H1 (cell line): ENCODE measurements around the gene MSH4. TPM values are rescaled to one million over a fixed set of nuclear protein-coding genes. Genes with fewer than 3 reads are reported as not detected.

ENCODE experiments used
- CTCF ChIA-PET: fragments of 300-600 bp; sonication (Branson Sonifier 250); formaldehyde crosslinking; loops from one replicate; lab custom pipeline; 2021; ENCODE audit not compliant: partially characterized antibody; lab: Charles Lee
- POLR2A ChIA-PET: fragments of 300-600 bp; sonication (Branson Sonifier 250); formaldehyde crosslinking; loops from one replicate; lab custom pipeline; 2021; ENCODE audit warnings: inconsistent platforms; ENCODE audit not compliant: partially characterized antibody; lab: Charles Lee
- DNase-seq, 2 experiments: peaks; one replicate each; pipeline versions ENCODE4 v3.0.0 to v3.0.0-alpha.2; 2010 to 2022; ENCODE audit warnings: low spot score in 2 of 2, low read depth in 1 of 2, mixed read lengths in 1 of 2
- FAIRE-seq: peaks from 2 replicates; lab custom pipeline; 2011; peaks lifted over from hg19 to GRCh38; lab: Jason Lieb, UNC
- H2AFZ ChIP-seq: 2 replicates; pipeline ENCODE4 v1.8.1; 2012; ENCODE audit warnings: low read length, inconsistent platforms
- H2AK5ac ChIP-seq: 2 replicates; pipeline ENCODE4 v1.6.1; 2013; ENCODE audit warnings: low read depth, low read length
- H2BK120ac ChIP-seq: replicated peaks from 2 replicates; pipeline ENCODE3; 2013; ENCODE audit warnings: low read depth, low read length, inconsistent platforms
- H2BK12ac ChIP-seq: 2 replicates; pipeline ENCODE4 v1.6.1; 2013; ENCODE audit warnings: low read depth, low read length
- H2BK15ac ChIP-seq: 2 replicates; pipeline ENCODE4 v1.6.1; 2013; ENCODE audit warnings: low read length
- H2BK20ac ChIP-seq: 2 replicates; pipeline ENCODE4 v1.6.1; 2013; ENCODE audit warnings: low read length
- H2BK5ac ChIP-seq: 2 replicates; pipeline ENCODE4 v1.6.1; 2013; ENCODE audit warnings: low read depth, low read length
- H3K14ac ChIP-seq: 2 replicates; pipeline ENCODE4 v1.6.1; 2013; ENCODE audit warnings: inconsistent platforms; ENCODE audit not compliant: insufficient read length
- H3K18ac ChIP-seq: 2 replicates; pipeline ENCODE4 v1.6.1; 2013; ENCODE audit warnings: low read length; ENCODE audit errors: extremely low read depth
- H3K23ac ChIP-seq: 2 replicates; pipeline ENCODE4 v1.6.1; 2013; ENCODE audit warnings: inconsistent platforms; ENCODE audit not compliant: insufficient read length
- H3K23me2 ChIP-seq: 2 replicates; pipeline ENCODE4 v1.6.1; 2013; ENCODE audit warnings: low read depth, low read length
- H3K27ac ChIP-seq: 2 replicates; pipeline ENCODE4 v1.6.1; 2011; ENCODE audit warnings: low read depth, low read length, inconsistent platforms
- H3K27me3 ChIP-seq, 4 experiments: replicated peaks in 1 of 4; 1 replicate in 1 of 4; 2 replicates in 3 of 4; pipeline versions ENCODE4 v1.6.1 to v1.8.1; 2011 to 2013; ENCODE audit warnings: low read length in 3 of 4, mild to moderate bottlenecking in 3 of 4, inconsistent platforms in 2 of 4, mixed read lengths in 2 of 4, moderate library complexity in 1 of 4; ENCODE audit not compliant: control insufficient read depth in 3 of 4, insufficient read depth in 3 of 4; ENCODE audit errors: extremely low read depth in 1 of 4
- H3K36me3 ChIP-seq, 4 experiments: 2 replicates each; pipeline versions ENCODE4 v1.6.1 to v1.8.1; 2011 to 2013; ENCODE audit warnings: mild to moderate bottlenecking in 4 of 4, low read length in 3 of 4, moderate library complexity in 2 of 4, control low read depth in 1 of 4, inconsistent platforms in 1 of 4; ENCODE audit not compliant: insufficient read depth in 4 of 4, control insufficient read depth in 2 of 4
- H3K4ac ChIP-seq: replicated peaks from 2 replicates; pipeline ENCODE3; 2013; ENCODE audit warnings: low read length, low read depth, mixed read lengths, inconsistent platforms; ENCODE audit not compliant: insufficient read length
- H3K4me1 ChIP-seq, 4 experiments: replicated peaks in 1 of 4; 1 replicate in 1 of 4; 2 replicates in 3 of 4; pipeline versions ENCODE4 v1.6.1 to v1.8.1; 2011 to 2013; ENCODE audit warnings: low read length in 3 of 4, inconsistent platforms in 2 of 4, mixed read lengths in 1 of 4; ENCODE audit not compliant: insufficient read depth in 4 of 4, control insufficient read depth in 3 of 4
- H3K4me2 ChIP-seq, 2 experiments: 2 replicates each; pipeline versions ENCODE4 v1.6.1 to v1.8.1; 2011 to 2013; ENCODE audit warnings: low read depth in 2 of 2, low read length in 2 of 2, control low read depth in 1 of 2, inconsistent platforms in 1 of 2, mild to moderate bottlenecking in 1 of 2; ENCODE audit not compliant: insufficient read depth in 1 of 2
- H3K4me3 ChIP-seq, 4 experiments: fragments of 200-600, 300-600 bp in 1 of 4; sonication (generic), shearing (Covaris generic), sonication (Bioruptor Twin) in 1 of 4; 2 replicates each; pipeline versions ENCODE4 v1.5.1 to v1.8.1; 2011 to 2016; ENCODE audit warnings: low read length in 4 of 4, low read depth in 3 of 4, control low read depth in 2 of 4, inconsistent platforms in 2 of 4, mild to moderate bottlenecking in 2 of 4, mixed read lengths in 1 of 4, moderate library complexity in 1 of 4; ENCODE audit not compliant: insufficient read depth in 2 of 4; ENCODE audit errors: extremely low read depth in 1 of 4
- H3K56ac ChIP-seq: replicated peaks from 2 replicates; pipeline ENCODE3; 2013; ENCODE audit warnings: low read depth, mild to moderate bottlenecking, mixed read lengths, low read length, inconsistent platforms; ENCODE audit not compliant: insufficient read length
- H3K79me1 ChIP-seq: 2 replicates; pipeline ENCODE4 v1.6.1; 2013; ENCODE audit warnings: low read depth, low read length, control low read depth
- H3K79me2 ChIP-seq, 2 experiments: 2 replicates each; pipeline versions ENCODE4 v1.6.1 to v1.8.1; 2012 to 2013; ENCODE audit warnings: low read length in 2 of 2, mild to moderate bottlenecking in 2 of 2, inconsistent platforms in 1 of 2; ENCODE audit not compliant: insufficient read depth in 2 of 2, control insufficient read depth in 1 of 2
- H3K9ac ChIP-seq, 4 experiments: replicated peaks in 1 of 4; 1 replicate in 1 of 4; 2 replicates in 3 of 4; pipeline versions ENCODE4 v1.6.1 to v1.8.1; 2011 to 2013; ENCODE audit warnings: low read depth in 3 of 4, low read length in 3 of 4, control low read depth in 2 of 4, mild to moderate bottlenecking in 2 of 4, moderate library complexity in 2 of 4, inconsistent platforms in 1 of 4; ENCODE audit errors: extremely low read depth in 1 of 4
- H3K9me3 ChIP-seq, 2 experiments: 2 replicates each; pipeline versions ENCODE4 v1.6.1 to v1.8.1; 2012 to 2013; ENCODE audit warnings: mild to moderate bottlenecking in 2 of 2, moderate library complexity in 2 of 2, control low read depth in 1 of 2, inconsistent platforms in 1 of 2, low read depth in 1 of 2, low read length in 1 of 2, mixed read lengths in 1 of 2; ENCODE audit not compliant: insufficient read depth in 2 of 2
- H4K20me1 ChIP-seq, 2 experiments: replicated peaks in 1 of 2; 2 replicates each; pipeline versions ENCODE3 to v1.8.1; 2011 to 2013; ENCODE audit warnings: inconsistent platforms in 2 of 2, low read length in 2 of 2, mild to moderate bottlenecking in 1 of 2; ENCODE audit not compliant: insufficient read depth in 2 of 2, control insufficient read depth in 1 of 2
- H4K5ac ChIP-seq: 2 replicates; pipeline ENCODE4 v1.6.1; 2013; ENCODE audit warnings: low read length, low read depth, mixed read lengths, inconsistent platforms; ENCODE audit not compliant: insufficient read length
- H4K8ac ChIP-seq: 2 replicates; pipeline ENCODE4 v1.8.0; 2013; ENCODE audit warnings: mild to moderate bottlenecking, moderate library complexity, low read length, inconsistent platforms; ENCODE audit not compliant: insufficient read depth; ENCODE audit errors: extremely low read depth
- H4K91ac ChIP-seq: replicated peaks from 2 replicates; pipeline ENCODE3; 2013; ENCODE audit warnings: low read length, mixed read lengths, inconsistent platforms; ENCODE audit not compliant: insufficient read length
- CEBPB ChIP-seq: IDR thresholded peaks from 2 replicates; pipeline ENCODE4 v1.6.1; 2012; ENCODE audit warnings: low read depth, low read length
- CTBP2 ChIP-seq: IDR thresholded peaks from 2 replicates; pipeline ENCODE4 v1.7.0; 2011; ENCODE audit warnings: borderline replicate concordance, mild to moderate bottlenecking, moderate library complexity, mixed read lengths, low read length; ENCODE audit not compliant: insufficient read depth, insufficient read length
- EGR1 ChIP-seq: IDR thresholded peaks from 2 replicates; pipeline ENCODE4 v1.6.1; 2011; ENCODE audit warnings: low read depth, low read length, borderline replicate concordance
- EZH2 ChIP-seq: fragments of 200-600 bp; sonication (generic); IDR thresholded peaks from 2 replicates; pipeline ENCODE4 v1.7.1; 2012; ENCODE audit warnings: low read depth, mild to moderate bottlenecking, moderate library complexity, low read length, inconsistent platforms; ENCODE audit not compliant: severe bottlenecking
- KDM4A ChIP-seq: IDR thresholded peaks from one replicate; pipeline ENCODE4 v1.7.1; 2012; ENCODE audit warnings: low read depth, mild to moderate bottlenecking, moderate library complexity, low read length, inconsistent platforms; ENCODE audit not compliant: severe bottlenecking
- POU5F1 ChIP-seq: IDR thresholded peaks from 2 replicates; pipeline ENCODE4 v1.6.1; 2011; ENCODE audit warnings: low read depth, mild to moderate bottlenecking, low read length, moderate library complexity
- SIX5 ChIP-seq: IDR thresholded peaks from 2 replicates; pipeline ENCODE4 v1.6.1; 2011; ENCODE audit warnings: mild to moderate bottlenecking, low read depth, low read length
- SRF ChIP-seq: IDR thresholded peaks from 2 replicates; pipeline ENCODE4 v1.6.1; 2011; ENCODE audit warnings: mild to moderate bottlenecking, low read depth, low read length, moderate library complexity
- TAF1 ChIP-seq: IDR thresholded peaks from 2 replicates; pipeline ENCODE4 v1.6.1; 2011; ENCODE audit warnings: mild to moderate bottlenecking, low read depth, low read length
- polyA plus RNA-seq, 7 experiments: library from polyadenylated mRNA; depleted of rRNA in 3 of 7; stranded (reverse) in 5 of 7; unstranded in 2 of 7; fragments of >200 nt in 5 of 7; fragments of 200-250 nt in 2 of 7; gene quantifications; 1 replicate in 5 of 7; 2 replicates in 1 of 7; 4 replicates in 1 of 7; pipeline versions ENCODE4 v1.2.1 to v1.2.3, GENCODE V29; 2011 to 2013; ENCODE audit warnings: missing spikeins in 2 of 7, mixed read lengths in 2 of 7
- total RNA-seq: library from RNA; stranded (reverse); fragmentation: NEBNext Ultra II Directional; extraction: Animal tissue kit (Norgen Biotek cat#: 25700); gene quantifications from 2 replicates; pipeline ENCODE4 v1.2.1, GENCODE V29; 2021
- TF ChIP-seq, protein P1 (sequence below): IDR thresholded peaks from 2 replicates; pipeline ENCODE4 v1.6.1; 2012; ENCODE audit warnings: inconsistent platforms
- TF ChIP-seq, protein P2 (sequence below), 3 experiments: IDR thresholded peaks; 1 replicate in 2 of 3; 2 replicates in 1 of 3; pipeline versions ENCODE4 v1.5.1 to v1.6.1; 2011; ENCODE audit warnings: low read length in 3 of 3, mild to moderate bottlenecking in 3 of 3, inconsistent platforms in 2 of 3, low read depth in 1 of 3, moderate library complexity in 1 of 3; ENCODE audit not compliant: insufficient read depth in 1 of 3; ENCODE audit errors: control extremely low read depth in 1 of 3

MSH4 gene
- total and polyA plus RNA-seq, 2 of the 8 experiments (the other 6 are each of a cell fraction or from before 2014, with no cell fraction given) = 0.03 to 0.22 TPM

DNA sequence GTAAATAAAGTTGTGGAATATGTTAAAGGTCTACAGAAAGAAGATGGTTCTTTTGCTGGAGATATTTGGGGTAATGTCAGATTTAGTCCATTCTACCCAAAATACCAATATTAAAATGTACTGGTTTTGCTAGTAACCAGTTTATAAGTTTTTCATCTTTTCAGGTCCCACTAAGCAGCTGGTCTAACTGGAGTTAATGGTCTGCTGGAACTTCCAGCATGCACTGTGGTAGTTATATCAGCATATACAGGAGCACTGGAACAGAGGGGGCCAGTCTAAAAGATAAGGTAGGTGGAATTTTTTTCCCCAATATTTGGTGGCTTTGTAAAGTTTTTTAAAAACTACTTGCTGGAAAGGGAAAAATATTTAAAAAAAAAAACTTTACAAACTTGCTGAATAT, 6.7 kb upstream of the MSH4 start:
- peaks cover 20 to 64% of the 10 kb centered on the region in 2 experiments for H3K79me2 ChIP-seq
- no peaks in the 10 kb centered on the region for H3K9me3 ChIP-seq
- no peak for FAIRE-seq
- H3K23ac ChIP-seq = no peak overlapping the region
- POLR2A ChIA-PET = interaction anchor here (1.2 to 2.5 kb wide), 6 partner anchors 10 to 117 kb away, joined by 3 to 19 read pairs (median 4); no protein-coding TSS in a partner anchor
- no peak overlapping the region for H3K18ac ChIP-seq
- H3K23me2 ChIP-seq = peaks cover 5% of the 10 kb centered on the region; the same call in 1 of the 2 replicates
- H2BK120ac ChIP-seq = no peak overlapping the region
- H2AFZ ChIP-seq = no peak overlapping the region
- H3K4me2 ChIP-seq = peak overlapping the region; percentile 88 to 90; a peak in 3 of 4 replicates
- H3K79me1 ChIP-seq = no peaks in the 10 kb centered on the region
- peaks cover 11 to 13% of the 10 kb centered on the region in 2 experiments for H4K20me1 ChIP-seq
- no peak overlapping the region for H2BK5ac ChIP-seq
- H3K9ac ChIP-seq = no peak overlapping the region
- no peak overlapping the region for H4K91ac ChIP-seq
- H3K27me3 ChIP-seq = no peaks in the 10 kb centered on the region
- H2BK20ac ChIP-seq = no peak overlapping the region
- H4K8ac ChIP-seq = no peak overlapping the region
- peak overlapping the region; percentile 22 for H3K56ac ChIP-seq
- H3K4me1 ChIP-seq = peaks cover 0 to 3% (median 2%) of the 10 kb centered on the region in 4 experiments; a peak in 2 of 7 replicates
- no peak overlapping the region for H3K27ac ChIP-seq
- no peak overlapping the region for H4K5ac ChIP-seq
- CTCF ChIA-PET = interaction anchor here (1.1 to 1.5 kb wide), 2 partner anchors 176 to 524 kb away, joined by 3 to 4 read pairs; no protein-coding TSS in a partner anchor
- H3K14ac ChIP-seq = no peak overlapping the region
- DNase-seq = no peak
- H3K36me3 ChIP-seq = peaks cover 14 to 79% (median 58%) of the 10 kb centered on the region in 4 experiments
- peak overlapping the region in 1 of 4 experiments; percentile 95; a peak in 2 of 8 replicates for H3K4me3 ChIP-seq
- H3K4ac ChIP-seq = no peak overlapping the region
- H2BK15ac ChIP-seq = no peak overlapping the region
- H2AK5ac ChIP-seq = no peak overlapping the region
- H2BK12ac ChIP-seq = no peak overlapping the region
- TF ChIP-seq EGR1 (no peak), SIX5 (no peak), TAF1 (no peak), CEBPB (no peak), EZH2 (no peak), CTBP2 (no peak), KDM4A (no peak), SRF (no peak), POU5F1 (no peak)
- TF ChIP-seq, protein P1, sequence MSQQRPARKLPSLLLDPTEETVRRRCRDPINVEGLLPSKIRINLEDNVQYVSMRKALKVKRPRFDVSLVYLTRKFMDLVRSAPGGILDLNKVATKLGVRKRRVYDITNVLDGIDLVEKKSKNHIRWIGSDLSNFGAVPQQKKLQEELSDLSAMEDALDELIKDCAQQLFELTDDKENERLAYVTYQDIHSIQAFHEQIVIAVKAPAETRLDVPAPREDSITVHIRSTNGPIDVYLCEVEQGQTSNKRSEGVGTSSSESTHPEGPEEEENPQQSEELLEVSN = no peak
- TF ChIP-seq, protein P2, sequence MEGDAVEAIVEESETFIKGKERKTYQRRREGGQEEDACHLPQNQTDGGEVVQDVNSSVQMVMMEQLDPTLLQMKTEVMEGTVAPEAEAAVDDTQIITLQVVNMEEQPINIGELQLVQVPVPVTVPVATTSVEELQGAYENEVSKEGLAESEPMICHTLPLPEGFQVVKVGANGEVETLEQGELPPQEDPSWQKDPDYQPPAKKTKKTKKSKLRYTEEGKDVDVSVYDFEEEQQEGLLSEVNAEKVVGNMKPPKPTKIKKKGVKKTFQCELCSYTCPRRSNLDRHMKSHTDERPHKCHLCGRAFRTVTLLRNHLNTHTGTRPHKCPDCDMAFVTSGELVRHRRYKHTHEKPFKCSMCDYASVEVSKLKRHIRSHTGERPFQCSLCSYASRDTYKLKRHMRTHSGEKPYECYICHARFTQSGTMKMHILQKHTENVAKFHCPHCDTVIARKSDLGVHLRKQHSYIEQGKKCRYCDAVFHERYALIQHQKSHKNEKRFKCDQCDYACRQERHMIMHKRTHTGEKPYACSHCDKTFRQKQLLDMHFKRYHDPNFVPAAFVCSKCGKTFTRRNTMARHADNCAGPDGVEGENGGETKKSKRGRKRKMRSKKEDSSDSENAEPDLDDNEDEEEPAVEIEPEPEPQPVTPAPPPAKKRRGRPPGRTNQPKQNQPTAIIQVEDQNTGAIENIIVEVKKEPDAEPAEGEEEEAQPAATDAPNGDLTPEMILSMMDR (IDR thresholded peaks at IDR 0.05; ENCODE audit: control extremely low read depth in 1 of 3, insufficient read depth in 1 of 3, low read depth in 1 of 3, low read length in 3 of 3) = no peak
